GM12872 (cell line): ENCODE measurements around the gene NOL11.

Source experiments
- TF ChIP-seq, protein P1 (sequence below): IDR thresholded peaks from 3 replicates; pipeline ENCODE4 v1.5.1; 2011; ENCODE audit warnings: low read depth, mild to moderate bottlenecking, low read length, moderate library complexity; ENCODE audit not compliant: insufficient read depth

NOL11 gene

GRCh38 chr17:67693811-67694210 lies 23.9 kb upstream of the NOL11 start:
- TF ChIP-seq, protein P1, sequence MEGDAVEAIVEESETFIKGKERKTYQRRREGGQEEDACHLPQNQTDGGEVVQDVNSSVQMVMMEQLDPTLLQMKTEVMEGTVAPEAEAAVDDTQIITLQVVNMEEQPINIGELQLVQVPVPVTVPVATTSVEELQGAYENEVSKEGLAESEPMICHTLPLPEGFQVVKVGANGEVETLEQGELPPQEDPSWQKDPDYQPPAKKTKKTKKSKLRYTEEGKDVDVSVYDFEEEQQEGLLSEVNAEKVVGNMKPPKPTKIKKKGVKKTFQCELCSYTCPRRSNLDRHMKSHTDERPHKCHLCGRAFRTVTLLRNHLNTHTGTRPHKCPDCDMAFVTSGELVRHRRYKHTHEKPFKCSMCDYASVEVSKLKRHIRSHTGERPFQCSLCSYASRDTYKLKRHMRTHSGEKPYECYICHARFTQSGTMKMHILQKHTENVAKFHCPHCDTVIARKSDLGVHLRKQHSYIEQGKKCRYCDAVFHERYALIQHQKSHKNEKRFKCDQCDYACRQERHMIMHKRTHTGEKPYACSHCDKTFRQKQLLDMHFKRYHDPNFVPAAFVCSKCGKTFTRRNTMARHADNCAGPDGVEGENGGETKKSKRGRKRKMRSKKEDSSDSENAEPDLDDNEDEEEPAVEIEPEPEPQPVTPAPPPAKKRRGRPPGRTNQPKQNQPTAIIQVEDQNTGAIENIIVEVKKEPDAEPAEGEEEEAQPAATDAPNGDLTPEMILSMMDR, result no peak

DNA sequence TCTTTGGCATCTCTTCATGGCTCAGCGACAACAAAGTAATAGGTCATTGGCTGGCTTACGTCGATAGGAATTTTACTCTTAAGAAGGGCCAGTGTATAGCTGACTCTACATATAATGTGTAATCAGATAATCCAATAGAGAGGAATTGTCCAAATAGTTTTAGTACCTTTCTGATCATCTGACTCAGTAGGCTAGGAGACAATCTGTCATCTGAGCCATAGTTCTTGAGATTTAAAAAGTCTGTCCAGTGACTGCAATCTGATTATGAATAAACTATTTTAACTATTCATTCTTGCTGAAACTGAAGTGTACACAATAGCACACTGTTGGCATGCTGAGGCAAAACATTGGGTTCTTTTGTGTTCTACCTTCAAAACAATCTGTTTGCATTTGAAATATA lies 21.4 kb upstream of the NOL11 start:
- TF ChIP-seq, protein P1, result no peak

DNA sequence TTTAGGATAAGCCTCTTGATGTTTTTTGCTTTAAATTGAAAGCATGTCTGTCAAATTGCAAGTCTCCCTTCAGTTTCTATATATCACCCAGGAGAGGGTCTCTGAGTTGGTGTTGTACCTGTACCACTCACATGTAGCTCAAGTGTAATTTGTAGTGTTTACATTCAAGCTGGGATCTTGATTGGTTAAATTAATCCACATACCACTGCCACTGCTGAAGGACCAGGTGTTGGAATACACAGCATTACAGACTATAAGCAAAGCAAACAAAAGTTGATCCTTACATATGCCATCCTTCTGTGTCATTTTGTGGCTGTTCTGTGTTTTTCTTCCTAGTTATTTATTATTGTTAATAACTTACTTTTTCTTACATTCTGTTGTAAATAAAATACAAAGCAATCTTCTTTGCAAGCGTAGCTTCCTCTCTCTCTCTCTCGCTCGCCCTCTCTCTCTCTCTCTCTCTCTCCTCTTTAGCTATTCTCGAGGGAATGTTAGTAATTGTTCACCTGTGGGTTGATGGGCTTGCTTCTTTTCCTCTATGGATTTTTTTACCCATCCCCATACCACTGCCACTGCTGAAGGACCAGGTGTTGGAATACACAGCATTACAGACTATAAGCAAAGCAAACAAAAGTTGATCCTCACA lies 20.8 kb upstream of the NOL11 start:
- TF ChIP-seq, protein P1, result no peak

- TF ChIP-seq, protein P1, result no peak
These were observed 17.6 kb upstream of the NOL11 start for GRCh38 chr17:67700037-67700724.

DNA sequence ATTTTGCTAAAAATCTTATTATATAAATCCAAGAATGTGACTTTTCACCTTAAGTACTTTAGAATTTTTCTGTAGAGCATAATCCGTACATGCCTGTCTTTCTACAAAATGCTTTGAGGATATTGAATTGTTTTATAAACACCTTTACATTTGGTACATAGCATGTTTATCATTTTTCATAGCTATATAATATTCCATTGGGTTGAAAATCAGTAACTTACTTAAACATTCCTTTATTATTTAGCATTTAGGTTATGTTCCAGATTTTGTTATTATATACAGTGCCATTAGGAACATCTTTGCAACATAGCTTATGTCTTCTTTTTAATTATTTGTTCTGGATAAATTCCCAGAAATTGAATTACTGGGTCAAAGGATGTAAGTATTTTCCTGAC lies 17.0 kb upstream of the NOL11 start:
- TF ChIP-seq, protein P1, result no peak

DNA sequence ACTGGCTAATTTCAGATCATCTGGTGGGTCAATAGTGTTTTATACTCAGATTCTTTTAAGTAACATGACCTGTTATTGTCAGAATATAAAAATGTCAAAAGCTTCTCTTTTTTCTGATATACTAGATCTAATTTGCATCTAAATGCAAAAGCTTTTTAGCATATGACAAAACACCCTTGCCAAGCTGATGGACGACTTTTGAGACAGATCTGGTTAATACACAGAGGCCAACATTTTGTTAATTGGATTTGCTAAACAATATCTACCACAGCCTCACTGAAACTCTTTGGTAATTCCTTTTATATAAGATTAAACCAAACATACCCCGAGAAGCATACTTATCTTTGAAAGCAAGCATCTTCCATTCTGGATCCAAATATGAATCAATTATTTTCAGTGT lies 10.3 kb upstream of the NOL11 start:
- TF ChIP-seq, protein P1, result no peak

GRCh38 chr17:67708378-67708777 lies 9.4 kb upstream of the NOL11 start:
- TF ChIP-seq, protein P1, result no peak
